TTC549 (cell line): Measurements from ENCODE around the gene LCT.

Experiments
- FAIRE-seq: peaks from 2 replicates; lab custom pipeline; 2012; peaks lifted over from hg19 to GRCh38; lab: Jason Lieb, UNC

Gene LCT

GRCh38 chr2:135741395-135742324 lies 95.3 kb downstream of the LCT start, which contains the start of gene UBXN4:
Gene UBXN4, plus strand, starts transcription at chr2:135741855. Its CDS starts 75 bp downstream, at chr2:135741930.
- FAIRE-seq, result peak; percentile 97

- FAIRE-seq, result no peak
Observed at GRCh38 chr2:135741043-135741394, 96.0 kb downstream of the LCT start.

DNA sequence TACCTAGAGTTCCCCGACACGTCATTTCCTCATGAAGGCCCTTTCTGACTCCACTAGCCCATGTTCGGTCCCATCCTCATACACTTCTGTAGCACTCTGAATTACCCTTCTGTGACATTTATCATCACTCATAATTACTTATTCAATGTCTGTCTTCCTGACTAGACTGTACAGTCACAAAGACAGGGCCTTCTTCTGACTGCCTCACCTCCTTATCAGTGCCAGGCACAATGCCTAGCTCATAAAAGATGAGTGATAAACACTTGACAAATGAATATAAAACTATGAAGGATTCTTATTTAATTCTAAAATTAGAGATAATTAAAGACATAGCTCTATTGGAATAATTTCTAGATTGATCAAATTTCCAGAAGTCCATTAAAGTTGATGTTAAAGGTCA lies 96.8 kb downstream of the LCT start:
- no peak for FAIRE-seq
